ENCODE data around the gene RGS13. TPM values are rescaled to one million over a fixed set of nuclear protein-coding genes. Genes with fewer than 3 reads are reported as not detected.

Gene RGS13
- total RNA-seq, 1 experiment from 2014 or later = not detected

- in situ Hi-C loops (cut with HindIII; ENCODE audit: low pct_unique_long_range_greater_than_20kb, low sequenced_read_pairs) = no loop called here
- no peak for DNase-seq (ENCODE audit: low read depth)
Observed at GRCh38 chr1:192707978-192708547, 72.1 kb downstream of the RGS13 start.

DNA sequence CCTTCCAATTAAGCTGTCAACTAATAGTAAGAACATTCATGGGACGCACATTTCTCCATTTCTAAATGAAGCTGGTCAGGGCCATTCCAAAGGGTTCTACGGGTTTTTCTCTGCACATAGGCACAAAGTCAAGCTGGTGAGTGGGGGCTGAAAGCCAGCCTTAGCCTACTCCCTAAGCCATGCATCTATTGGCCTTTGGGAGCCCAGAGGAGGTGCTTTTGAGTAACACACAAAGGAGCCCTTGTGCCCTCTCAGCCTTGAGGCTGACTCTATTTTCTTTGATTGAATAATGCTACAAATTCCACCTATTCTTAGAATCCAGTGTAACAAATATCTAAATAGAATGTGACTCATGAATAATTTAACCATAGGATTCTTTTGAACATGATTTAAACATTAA is 73.6 kb downstream of the RGS13 start:
- DNase-seq (ENCODE audit: low read depth) = no peak
- in situ Hi-C loops (cut with HindIII; ENCODE audit: low pct_unique_long_range_greater_than_20kb, low sequenced_read_pairs) = no loop called here

Other genes with a start within 250 kb of the RGS13 start
- not detected in 2 replicates for gene RGS1, start 60.4 kb upstream of the RGS13 start, total RNA-seq (2014; rRNA removed; shearing (Covaris generic); ENCODE audit: low replicate concordance)
- gene RGS2, start 172.9 kb downstream of the RGS13 start, total RNA-seq (2014; rRNA removed; shearing (Covaris generic); ENCODE audit: low replicate concordance) = 0.43 and 2.4 TPM in 2 replicates

Measured in Caki2 (cell line).